GM12878 (cell line): ENCODE measurements around the gene AKR1C3. TPM values are rescaled to one million over a fixed set of nuclear protein-coding genes. Genes with fewer than 3 reads are reported as not detected.

ENCODE experiments used
- ATAC-seq: fragments of 200-7000 bp; cut with Tn5 transposase; 3 replicates; pipeline ENCODE4 v1.9.1; 2020; ENCODE audit warnings: mild to moderate bottlenecking, moderate library complexity
- BruUV-seq: library from RNA; stranded (reverse); fragments of 400-500 nt; replicated peaks from 2 replicates; lab custom pipeline; 2021; lab: Mats Ljungman, UMichigan
- CTCF ChIA-PET: fragments of 300-600 bp; sonication (Branson Sonifier 250); formaldehyde crosslinking; extraction: SDS; loops from one replicate; lab custom pipeline; 2021; ENCODE audit warnings: inconsistent platforms; lab: Yijun Ruan, JAX
- POLR2A ChIA-PET: fragments of 350-600 bp; formaldehyde crosslinking; extraction: SDS; loops from one replicate; lab custom pipeline; 2021; ENCODE audit warnings: inconsistent platforms; lab: Charles Lee
- RAD21 ChIA-PET: fragments of 300-600 bp; sonication (Branson Sonifier 250); formaldehyde crosslinking; loops from one replicate; lab custom pipeline; 2023; ENCODE audit warnings: antibody characterized with exemption; ENCODE audit not compliant: unreplicated experiment; lab: Charles Lee
- SMC1A ChIA-PET: fragments of 300-600 bp; sonication (Branson Sonifier 250); formaldehyde crosslinking; loops from one replicate; lab custom pipeline; 2023; ENCODE audit not compliant: unreplicated experiment, uncharacterized antibody; lab: Charles Lee
- DNase-seq: peaks from one replicate; pipeline ENCODE4 v3.0.0-alpha.2; 2011; ENCODE audit warnings: low read depth, low spot score
- FAIRE-seq: peaks from 3 replicates; lab custom pipeline; 2011; peaks lifted over from hg19 to GRCh38; lab: Jason Lieb, UNC
- H2AFZ ChIP-seq: 2 replicates; pipeline ENCODE4 v1.6.0; 2011; ENCODE audit warnings: low read depth, low read length, control low read depth; ENCODE audit not compliant: control insufficient read depth
- H3K27ac ChIP-seq: 2 replicates; pipeline ENCODE4 v1.5.1; 2011; ENCODE audit warnings: control low read depth; ENCODE audit not compliant: control insufficient read depth, insufficient read depth
- H3K27me3 ChIP-seq, 2 experiments: replicated peaks in 1 of 2; 2 replicates each; pipeline versions ENCODE4 v1.6.0 to v1.6.1; 2011; ENCODE audit warnings: low read length in 1 of 2; ENCODE audit not compliant: control insufficient read depth in 2 of 2, insufficient read depth in 2 of 2
- H3K36me3 ChIP-seq, 2 experiments: 2 replicates each; pipeline ENCODE4 v1.5.1; 2011; ENCODE audit warnings: low read length in 1 of 2; ENCODE audit not compliant: control insufficient read depth in 2 of 2, insufficient read depth in 2 of 2
- H3K4me1 ChIP-seq: 2 replicates; pipeline ENCODE4 v1.6.1; 2011; ENCODE audit warnings: mild to moderate bottlenecking, low read length, moderate library complexity, mixed read lengths; ENCODE audit not compliant: control insufficient read depth, insufficient read depth
- H3K4me2 ChIP-seq: 2 replicates; pipeline ENCODE4 v1.6.0; 2011; ENCODE audit warnings: control low read depth; ENCODE audit not compliant: control insufficient read depth, insufficient read depth
- H3K4me3 ChIP-seq: fragments of 200-600 bp; sonication (generic); 2 replicates; pipeline ENCODE4 v1.5.1; 2016
- H3K79me2 ChIP-seq: 2 replicates; pipeline ENCODE4 v1.6.0; 2011; ENCODE audit warnings: low read length; ENCODE audit not compliant: control insufficient read depth, insufficient read depth
- H3K9ac ChIP-seq: 2 replicates; pipeline ENCODE4 v1.8.0; 2011; ENCODE audit warnings: low read length, control low read depth, mixed read lengths; ENCODE audit not compliant: control insufficient read depth, insufficient read depth
- H3K9me3 ChIP-seq: replicated peaks from 3 replicates; pipeline ENCODE4 v1.5.1; 2011; ENCODE audit warnings: mild to moderate bottlenecking, low read length; ENCODE audit not compliant: control insufficient read depth, insufficient read depth
- H4K20me1 ChIP-seq: 2 replicates; pipeline ENCODE4 v1.6.0; 2011; ENCODE audit not compliant: control insufficient read depth, insufficient read depth
- ATF7 ChIP-seq: fragments of 450-650 bp; IDR thresholded peaks from 2 replicates; pipeline ENCODE4 v1.6.1; 2016; ENCODE audit warnings: low read depth, mild to moderate bottlenecking
- EP300 ChIP-seq, 2 experiments: fragments of 150-350 bp in 1 of 2; IDR thresholded peaks; 2 replicates each; pipeline ENCODE4 v1.6.1; 2011 to 2012; ENCODE audit warnings: low read depth in 2 of 2, low read length in 2 of 2, borderline replicate concordance in 1 of 2, improper control_type of control experiment in 1 of 2, inconsistent platforms in 1 of 2; ENCODE audit not compliant: control insufficient read depth in 1 of 2
- GABPA ChIP-seq: IDR thresholded peaks from 2 replicates; pipeline ENCODE4 v1.6.1; 2014; ENCODE audit warnings: antibody characterized with exemption, low read depth, mild to moderate bottlenecking, inconsistent platforms
- PAX8 ChIP-seq: fragments of 450-650 bp; IDR thresholded peaks from 2 replicates; pipeline ENCODE4 v1.6.1; 2017; ENCODE audit warnings: mild to moderate bottlenecking, moderate library complexity
- TARDBP ChIP-seq: IDR thresholded peaks from 2 replicates; pipeline ENCODE4 v1.6.1; 2016; ENCODE audit warnings: borderline replicate concordance
- YBX1 ChIP-seq: fragments of 450-650 bp; IDR thresholded peaks from 2 replicates; pipeline ENCODE4 v1.6.1; 2016; ENCODE audit warnings: antibody characterized with exemption
- ZBED1 ChIP-seq: IDR thresholded peaks from 2 replicates; pipeline ENCODE4 v1.6.1; 2016; ENCODE audit warnings: borderline replicate concordance
- ZNF274 ChIP-seq: IDR thresholded peaks from one replicate; pipeline ENCODE4 v1.8.0; 2011; ENCODE audit not compliant: insufficient read length, insufficient read depth
- WGBS: methylation state at CpG from one replicate; pipeline ENCODE4 v1.1.6; 2016; ENCODE audit warnings: low lambda C conversion rate; ENCODE audit not compliant: insufficient replicate concordance, insufficient coverage; ENCODE audit errors: missing lambda C conversion rate; 5-methylcytosine and 5-hydroxymethylcytosine counted together
- in situ Hi-C: fragments of 300-500 bp; cut with MboI; formaldehyde crosslinking; loops from 9 replicates; pipeline ENCODE4 v1.14.3; 2018; ENCODE audit warnings: mixed read lengths
- intact Hi-C: fragments of 100-400 bp; cut with micrococcal nuclease; formaldehyde crosslinking; loops from one replicate; pipeline ENCODE4 v1.14.2; 2022; ENCODE audit not compliant: unreplicated experiment
- polyA plus RNA-seq, 11 experiments: library from polyadenylated mRNA; depleted of rRNA in 4 of 11; unstranded in 6 of 11; stranded (reverse) in 5 of 11; fragments of >200 nt; fragmentation: Nextera tagmentation in 4 of 11; fragmentation: Illumina TruSeq in 1 of 11; extraction: Ambion mirVana in 4 of 11; extraction: Trizol in 1 of 11; gene quantifications; 1 replicate in 1 of 11; 2 replicates in 10 of 11; pipeline versions ENCODE4 v1.2.1 to v1.2.3, GENCODE V29; 2011 to 2016; ENCODE audit warnings: inconsistent platforms in 2 of 11, missing spikeins in 2 of 11, low read depth in 1 of 11
- total RNA-seq, 4 experiments: library from RNA; depleted of rRNA in 3 of 4; stranded (reverse); fragments of >200 nt in 3 of 4; fragmentation: Illumina TruSeq in 1 of 4; extraction: Trizol in 1 of 4; gene quantifications; 2 replicates each; pipeline versions ENCODE4 v1.2.1 to v1.2.3, GENCODE V29; 2013 to 2021

The AKR1C3 gene
- total and polyA plus RNA-seq, 10 of the 15 experiments (the other 5 are each of a cell fraction or from before 2014, with no cell fraction given): 0.26 to 0.35 TPM; not detected in 8

DNA sequence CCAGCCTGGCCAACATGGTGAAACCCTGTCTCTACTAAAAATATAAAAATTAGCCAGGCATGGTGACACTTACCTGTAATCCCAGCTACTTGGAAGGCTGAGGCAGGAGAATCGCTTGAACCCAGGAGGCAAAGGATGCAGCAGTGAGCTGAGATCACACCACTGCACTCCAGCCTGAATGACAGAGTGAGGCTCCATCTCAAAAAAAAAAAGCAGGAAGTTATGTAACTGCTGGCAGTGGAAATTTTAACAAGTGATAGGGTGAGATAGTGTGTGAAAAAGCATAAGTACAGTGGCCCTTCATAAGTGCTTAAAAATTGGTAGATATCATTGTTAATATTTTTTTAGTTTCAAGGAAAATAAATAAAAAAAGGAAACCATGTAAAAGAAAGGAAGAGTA lies 12.3 kb downstream of the AKR1C3 start (continued):
- no peak for TF ChIP-seq GABPA
- TF ChIP-seq, all 136 proteins: peak for 0

DNA sequence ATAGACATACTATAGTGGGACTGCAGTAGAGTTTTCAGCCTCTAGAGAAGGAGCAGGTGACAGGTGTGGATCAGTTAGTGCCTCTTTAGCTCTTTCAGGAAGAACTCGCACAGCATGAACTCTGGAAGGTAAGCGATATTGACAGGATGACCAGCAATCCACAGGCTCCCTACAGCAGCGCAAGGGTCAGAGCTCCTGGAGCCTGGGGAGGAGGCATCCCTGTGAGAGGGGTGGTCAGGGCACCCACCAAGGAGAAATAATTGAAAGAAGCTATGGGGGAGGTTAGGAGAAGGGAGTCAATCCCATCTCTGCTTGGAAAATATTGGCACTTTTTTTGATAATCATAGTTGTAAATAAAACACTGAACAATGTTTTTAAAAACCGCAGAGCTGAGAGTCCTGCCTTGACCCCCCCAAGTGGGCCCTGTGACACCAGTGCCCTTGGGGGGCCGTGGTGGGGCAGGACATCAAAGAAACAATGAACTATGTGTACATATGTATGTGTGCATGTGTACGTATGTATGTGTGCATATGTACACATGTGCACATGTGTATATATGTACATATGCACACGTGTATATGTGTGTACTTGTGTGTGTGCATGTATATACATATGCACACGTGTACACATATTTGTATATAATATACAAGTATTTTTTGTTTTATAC lies 13.8 kb downstream of the AKR1C3 start:
- RAD21 ChIA-PET: no interaction called here
- H3K4me2 ChIP-seq: no peak overlapping the region
- H3K4me3 ChIP-seq: no peak overlapping the region
- WGBS: 30% methylated on average over 8 of the region's 8 CpGs
- no peak overlapping the region for H2AFZ ChIP-seq
- H3K27me3 ChIP-seq: no peaks in the 10 kb centered on the region
- BruUV-seq: no TSS peak
- H3K79me2 ChIP-seq: no peaks in the 10 kb centered on the region
- no peak for DNase-seq
- CTCF ChIA-PET: interaction anchor here (1.1 kb wide), 1 partner anchor 275 kb away, joined by 4 read pairs; no protein-coding TSS in a partner anchor
- no peaks in the 10 kb centered on the region for H3K36me3 ChIP-seq
- SMC1A ChIA-PET: no interaction called here
- H4K20me1 ChIP-seq: no peaks in the 10 kb centered on the region
- TF ChIP-seq YBX1 (no peak), PAX8 (no peak), ATF7 (no peak), EP300 (IDR thresholded peaks at IDR 0.05; ENCODE audit: borderline replicate concordance in 1 of 2, control insufficient read depth in 1 of 2, low read depth in 2 of 2, low read length in 2 of 2) (no peak), ZNF274 (no peak), ZBED1 (no peak), TARDBP (no peak)
- in situ Hi-C loops (no loop called here), intact Hi-C loops (no loop called here)
- no peaks in the 10 kb centered on the region for H3K9me3 ChIP-seq
- no peak overlapping the region for H3K27ac ChIP-seq
- FAIRE-seq: no peak
- POLR2A ChIA-PET: no interaction called here
- no peak overlapping the region for H3K9ac ChIP-seq
- ATAC-seq: no peak
- H3K4me1 ChIP-seq: no peaks in the 10 kb centered on the region
